Gastroesophageal sphincter (tissue), 3 donors: ENCODE data around the gene MDGA2.

Experiments used
- EP300 ChIP-seq: sonication (generic); formaldehyde crosslinking; IDR thresholded peaks from one replicate; pipeline ENCODE4 v1.6.1; 2017; ENCODE audit warnings: antibody characterized with exemption, mild to moderate bottlenecking
- POLR2A ChIP-seq, 2 donors: fragments of 450-650 bp; IDR thresholded peaks; one replicate each; pipeline ENCODE4 v1.6.1; 2017; ENCODE audit warnings: antibody characterized with exemption in 2 of 2, mild to moderate bottlenecking in 2 of 2, moderate library complexity in 1 of 2
- POLR2AphosphoS5 ChIP-seq: sonication (generic); formaldehyde crosslinking; IDR thresholded peaks from one replicate; pipeline ENCODE4 v1.6.1; 2017; ENCODE audit warnings: antibody characterized with exemption
- TF ChIP-seq, protein P1 (sequence below), 4 experiments: fragments of 200-600 bp in 2 of 4; fragments of 450-650 bp in 2 of 4; sonication (generic) in 1 of 4; IDR thresholded peaks; one replicate each; pipeline ENCODE4 v1.5.1; 2017 to 2019; ENCODE audit warnings: antibody characterized with exemption in 4 of 4, mild to moderate bottlenecking in 2 of 4, moderate library complexity in 2 of 4

DNA sequence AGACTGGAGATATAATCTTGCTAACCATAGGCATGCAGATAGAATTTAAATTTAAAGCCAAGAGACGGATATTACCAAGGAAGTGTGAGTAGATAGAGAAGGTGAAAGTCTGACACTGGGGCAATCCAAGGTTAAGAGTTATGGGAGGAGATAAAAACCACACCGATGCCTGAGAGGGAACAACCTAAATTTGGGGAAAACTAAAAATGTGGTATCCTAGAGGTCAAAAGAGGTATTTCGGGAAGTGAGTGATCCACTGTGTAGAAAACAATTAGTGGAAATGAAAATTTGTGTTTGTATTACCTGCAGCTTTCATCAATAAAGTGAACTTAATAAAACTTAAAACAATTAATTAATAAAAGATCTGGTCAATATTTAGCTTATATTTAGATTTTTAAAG is 754.9 kb downstream of the MDGA2 start:
- TF ChIP-seq, protein P1, sequence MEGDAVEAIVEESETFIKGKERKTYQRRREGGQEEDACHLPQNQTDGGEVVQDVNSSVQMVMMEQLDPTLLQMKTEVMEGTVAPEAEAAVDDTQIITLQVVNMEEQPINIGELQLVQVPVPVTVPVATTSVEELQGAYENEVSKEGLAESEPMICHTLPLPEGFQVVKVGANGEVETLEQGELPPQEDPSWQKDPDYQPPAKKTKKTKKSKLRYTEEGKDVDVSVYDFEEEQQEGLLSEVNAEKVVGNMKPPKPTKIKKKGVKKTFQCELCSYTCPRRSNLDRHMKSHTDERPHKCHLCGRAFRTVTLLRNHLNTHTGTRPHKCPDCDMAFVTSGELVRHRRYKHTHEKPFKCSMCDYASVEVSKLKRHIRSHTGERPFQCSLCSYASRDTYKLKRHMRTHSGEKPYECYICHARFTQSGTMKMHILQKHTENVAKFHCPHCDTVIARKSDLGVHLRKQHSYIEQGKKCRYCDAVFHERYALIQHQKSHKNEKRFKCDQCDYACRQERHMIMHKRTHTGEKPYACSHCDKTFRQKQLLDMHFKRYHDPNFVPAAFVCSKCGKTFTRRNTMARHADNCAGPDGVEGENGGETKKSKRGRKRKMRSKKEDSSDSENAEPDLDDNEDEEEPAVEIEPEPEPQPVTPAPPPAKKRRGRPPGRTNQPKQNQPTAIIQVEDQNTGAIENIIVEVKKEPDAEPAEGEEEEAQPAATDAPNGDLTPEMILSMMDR (IDR thresholded peaks at IDR 0.05), result no peak
- TF ChIP-seq POLR2A (IDR thresholded peaks at IDR 0.05), result no peak
- TF ChIP-seq POLR2AphosphoS5, result no peak
- no peak for TF ChIP-seq EP300
